ENCODE data around the gene CFAP53. TPM values are rescaled to one million over a fixed set of nuclear protein-coding genes. Genes with fewer than 3 reads are reported as not detected.
"Not testable (repeated sequence)": the region's sequence is repeated elsewhere in the genome, so short reads cannot be mapped to it uniquely, and the experiment has no call there.

The CFAP53 gene
- total and polyA plus RNA-seq, 2 experiments from 2014 or later: 0.11 to 0.48 TPM

DNA sequence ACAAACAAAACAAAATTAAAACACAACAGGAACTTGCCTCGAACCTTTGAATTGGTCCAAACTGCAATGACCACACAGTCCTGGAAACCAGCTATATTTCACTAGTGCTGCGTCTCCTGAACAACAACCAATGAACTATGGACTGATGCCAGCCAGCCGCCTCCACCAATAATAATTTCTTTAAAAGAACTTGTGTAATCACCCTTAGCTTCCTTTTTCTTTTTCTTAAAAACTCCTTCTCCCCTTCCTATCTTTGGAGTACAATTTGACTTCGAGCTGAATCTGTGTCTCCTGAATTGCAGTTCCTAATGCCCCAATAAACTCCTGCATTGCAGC is 22.8 kb upstream of the CFAP53 start:
- Histone ChIP-seq H2AFZ (no peak overlapping the region), H3K36me3 (ENCODE audit: low read depth) (no peaks in the 10 kb centered on the region), H3K4me2 (ENCODE audit: unreplicated experiment) (no peak overlapping the region), H4K20me1 (ENCODE audit: insufficient read depth) (no peaks in the 10 kb centered on the region), H3K27ac (no peak overlapping the region), H3K4me1 (ENCODE audit: insufficient read depth) (no peaks in the 10 kb centered on the region), H3F3A (ENCODE audit: insufficient read depth) (no peaks in the 10 kb centered on the region), H3K9me2 (ENCODE audit: insufficient read depth) (no peaks in the 10 kb centered on the region), H3K4me3 (no peak overlapping the region), H3K9me3 (ENCODE audit: low read depth) (no peaks in the 10 kb centered on the region), H3K27me3 (replicated peaks; ENCODE audit: insufficient read depth) (no peaks in the 10 kb centered on the region), H3K9ac (no peak overlapping the region), H3K79me2 (ENCODE audit: insufficient read depth) (peaks cover 13% of the 10 kb centered on the region)
- 82 to 86% methylated on average over 4 of the region's 4 CpGs for WGBS, 2 experiments (ENCODE audit: low coverage in 1 of 2, low lambda C conversion rate in 2 of 2, missing lambda C conversion rate in 2 of 2)
- TF ChIP-seq EZH2 (IDR thresholded peaks at IDR 0.05; ENCODE audit: insufficient read depth, poor library complexity, severe bottlenecking) (no peak), EZH2phosphoT487 (IDR thresholded peaks at IDR 0.05; ENCODE audit: insufficient read depth, low read depth) (no peak)
- DNase-seq: no peak
- in situ Hi-C loops (cut with MboI): no loop called here

DNA sequence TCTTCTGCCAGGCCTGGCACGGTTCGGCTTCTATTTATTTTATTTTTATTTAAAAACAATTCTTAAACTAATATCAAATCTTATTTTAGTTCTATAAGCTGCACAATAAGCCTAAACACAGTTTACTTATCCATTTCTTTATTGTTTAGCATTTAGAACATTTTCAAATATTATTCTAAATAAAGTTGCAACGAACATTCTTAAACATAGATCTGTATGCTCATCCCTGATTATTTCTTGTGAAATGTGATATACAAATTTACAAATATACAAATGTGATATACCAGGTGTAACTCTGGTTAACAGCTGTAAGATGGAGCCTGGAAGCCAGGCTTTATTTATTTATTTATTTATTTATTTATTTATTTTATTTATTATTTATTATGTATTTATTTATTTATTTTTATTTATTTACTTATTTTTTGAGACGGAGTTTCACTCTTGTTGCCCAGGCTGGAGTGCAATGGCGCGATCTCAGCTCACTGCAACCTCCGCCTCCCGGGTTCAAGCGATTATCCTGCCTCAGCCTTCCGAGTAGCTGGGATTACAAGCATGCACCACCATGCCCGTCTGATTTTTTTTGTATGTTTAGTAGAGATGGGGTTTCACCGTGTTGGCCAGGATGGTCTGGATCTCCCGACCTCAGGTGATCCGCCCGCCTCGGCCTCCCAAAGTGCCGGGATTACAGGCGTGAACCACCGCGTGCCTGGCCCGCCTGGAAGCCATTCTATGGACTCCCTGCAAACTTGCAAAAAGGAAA is 22.2 kb upstream of the CFAP53 start:
- 71 to 75% methylated on average over 21 of the region's 21 CpGs for WGBS, 2 experiments (ENCODE audit: low coverage in 1 of 2, low lambda C conversion rate in 2 of 2, missing lambda C conversion rate in 2 of 2)
- peak overlapping the region; percentile 54; the same call in 1 of the 2 replicates for H3K27ac ChIP-seq
- H3K9me3 ChIP-seq (ENCODE audit: low read depth); H3K36me3 ChIP-seq (ENCODE audit: low read depth); in situ Hi-C loops (cut with MboI); H3K9me2 ChIP-seq (ENCODE audit: insufficient read depth); H3K27me3 ChIP-seq (replicated peaks; ENCODE audit: insufficient read depth); H4K20me1 ChIP-seq (ENCODE audit: insufficient read depth); DNase-seq; H3K4me1 ChIP-seq (ENCODE audit: insufficient read depth); H3F3A ChIP-seq (ENCODE audit: insufficient read depth): not testable (repeated sequence)
- peak overlapping the region; percentile 95 for H2AFZ ChIP-seq
- peak overlapping the region; percentile 86 for H3K4me2 ChIP-seq (ENCODE audit: unreplicated experiment)
- peak overlapping the region; percentile 92 for H3K4me3 ChIP-seq
- peaks cover 13% of the 10 kb centered on the region for H3K79me2 ChIP-seq (ENCODE audit: insufficient read depth)
- H3K9ac ChIP-seq: peak overlapping the region; percentile 78

DNA sequence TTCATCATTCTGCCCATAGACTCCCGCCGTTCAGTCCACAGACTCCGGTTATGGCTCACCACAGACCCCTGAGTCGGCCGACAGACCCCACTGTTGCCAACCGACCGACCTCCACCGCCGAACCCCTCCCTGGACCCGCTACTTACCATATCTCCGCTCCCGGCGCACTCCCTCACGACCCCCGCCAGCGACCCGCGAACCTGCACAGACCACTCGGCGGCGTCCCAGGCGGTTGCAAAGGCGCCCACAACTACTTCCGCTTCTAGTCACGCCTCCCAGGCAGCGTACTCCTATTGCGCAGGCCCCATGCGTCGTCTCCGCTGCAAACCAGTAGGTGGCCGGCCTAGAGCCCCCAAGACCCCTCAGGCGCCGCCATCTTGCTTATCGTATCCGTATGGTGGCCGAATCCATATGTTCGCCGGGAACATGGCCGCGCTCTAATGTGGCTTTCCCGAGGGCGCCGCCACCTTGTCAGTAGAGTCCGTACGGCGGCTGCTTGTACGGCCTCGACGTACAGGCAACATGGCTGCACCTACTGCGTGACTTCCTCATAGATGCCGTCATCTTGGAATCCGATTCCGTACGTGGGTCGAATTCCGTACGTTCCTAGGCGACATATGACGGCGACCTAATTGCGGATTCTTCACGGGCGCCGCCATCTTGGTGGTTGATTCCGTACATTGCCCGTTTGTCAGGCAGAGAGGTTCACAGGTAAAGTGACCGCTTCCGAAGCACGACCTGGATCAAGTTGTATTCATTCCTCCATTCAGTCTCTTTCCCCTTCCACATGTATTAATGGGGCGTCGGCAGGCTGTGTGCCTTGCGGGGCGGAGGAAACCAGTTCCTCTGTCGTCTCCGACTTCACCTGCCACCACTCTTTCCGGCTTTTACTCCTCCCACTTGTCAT is 21.4 kb upstream of the CFAP53 start, which contains the start of gene CXXC1:
Gene CXXC1, minus strand, starts transcription at position 252 of the 907 bp plus-strand sequence. Its CDS starts 103 bp downstream, at position 149.
- Histone ChIP-seq H3K27me3 (replicated peaks; ENCODE audit: insufficient read depth) (no peaks in the 10 kb centered on the region), H3K9me2 (ENCODE audit: insufficient read depth) (no peaks in the 10 kb centered on the region), H3K9ac (peak within 1 kb of the TSS; percentile 78), H3K4me3 (peak within 1 kb of the TSS; percentile 92), H3K36me3 (ENCODE audit: low read depth) (no peaks in the 10 kb centered on the region), H3K27ac (peak within 1 kb of the TSS; percentile 54), H2AFZ (peak within 1 kb of the TSS; percentile 95), H3K9me3 (ENCODE audit: low read depth) (no peaks in the 10 kb centered on the region), H3F3A (ENCODE audit: insufficient read depth) (no peaks in the 10 kb centered on the region), H4K20me1 (ENCODE audit: insufficient read depth) (no peaks in the 10 kb centered on the region), H3K79me2 (ENCODE audit: insufficient read depth) (peaks cover 15% of the 10 kb centered on the region), H3K4me1 (ENCODE audit: insufficient read depth) (no peaks in the 10 kb centered on the region), H3K4me2 (ENCODE audit: unreplicated experiment) (peak within 1 kb of the TSS; percentile 86)
- DNase-seq: peak; percentile 99
- in situ Hi-C loops (cut with MboI): no loop called here
- TF ChIP-seq EZH2phosphoT487 (IDR thresholded peaks at IDR 0.05; ENCODE audit: insufficient read depth, low read depth) (no peak), EZH2 (IDR thresholded peaks at IDR 0.05; ENCODE audit: insufficient read depth, poor library complexity, severe bottlenecking) (no peak)
- WGBS, 2 experiments (ENCODE audit: low coverage in 1 of 2, low lambda C conversion rate in 2 of 2, missing lambda C conversion rate in 2 of 2): 1% methylated on average over 69 to 76 of the region's 76 CpGs

DNA sequence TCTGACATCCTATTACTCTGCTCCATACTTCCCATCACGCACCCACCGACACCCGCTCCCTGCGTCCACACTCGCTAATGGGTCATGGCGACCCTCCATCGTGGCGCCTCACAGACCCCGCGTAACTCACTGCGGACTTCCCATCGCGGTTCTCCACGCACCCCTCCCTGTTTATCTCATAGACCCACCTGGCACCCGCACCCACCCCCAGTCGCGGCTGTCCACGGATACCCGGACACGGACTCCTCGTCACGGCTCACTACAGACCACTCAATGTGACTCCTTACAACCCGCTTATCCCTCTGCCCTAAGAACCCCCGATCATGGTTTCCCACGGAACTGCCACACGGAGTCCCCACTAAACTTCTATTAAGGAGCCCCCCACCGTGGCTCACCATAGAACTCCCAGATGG is 20.7 kb upstream of the CFAP53 start:
- Histone ChIP-seq H2AFZ (peak overlapping the region; percentile 95), H3K79me2 (ENCODE audit: insufficient read depth) (peaks cover 22% of the 10 kb centered on the region), H3K9me3 (ENCODE audit: low read depth) (no peaks in the 10 kb centered on the region), H4K20me1 (ENCODE audit: insufficient read depth) (no peaks in the 10 kb centered on the region), H3K4me1 (ENCODE audit: insufficient read depth) (0 out of 2 replicates have a peak, but pooled peaks cover 2% of the 10 kb centered on the region), H3K9me2 (ENCODE audit: insufficient read depth) (no peaks in the 10 kb centered on the region), H3K4me3 (peak overlapping the region; percentile 92), H3F3A (ENCODE audit: insufficient read depth) (no peaks in the 10 kb centered on the region), H3K27me3 (replicated peaks; ENCODE audit: insufficient read depth) (no peaks in the 10 kb centered on the region), H3K9ac (peak overlapping the region; percentile 78), H3K27ac (peak overlapping the region; percentile 54), H3K4me2 (ENCODE audit: unreplicated experiment) (peak overlapping the region; percentile 65), H3K36me3 (ENCODE audit: low read depth) (no peaks in the 10 kb centered on the region)
- DNase-seq: no peak
- in situ Hi-C loops (cut with MboI): no loop called here
- 1% methylated on average over 27 of the region's 27 CpGs for WGBS, 2 experiments (ENCODE audit: low coverage in 1 of 2, low lambda C conversion rate in 2 of 2, missing lambda C conversion rate in 2 of 2)
- no peak for TF ChIP-seq EZH2 (IDR thresholded peaks at IDR 0.05; ENCODE audit: insufficient read depth, poor library complexity, severe bottlenecking)
- no peak for TF ChIP-seq EZH2phosphoT487 (IDR thresholded peaks at IDR 0.05; ENCODE audit: insufficient read depth, low read depth)

All from GM23248 (cell line).